ENCODE measurements around the gene LRRC27. TPM values are rescaled to one million over a fixed set of nuclear protein-coding genes. Genes with fewer than 3 reads are reported as not detected.

The LRRC27 gene
- polyA plus RNA-seq (2011; rRNA removed) (8.4 and 10.5 TPM in 2 replicates), polyA minus RNA-seq (2011; rRNA and poly(A)+ RNA removed) (2.6 and 5.9 TPM in 2 replicates)

DNA sequence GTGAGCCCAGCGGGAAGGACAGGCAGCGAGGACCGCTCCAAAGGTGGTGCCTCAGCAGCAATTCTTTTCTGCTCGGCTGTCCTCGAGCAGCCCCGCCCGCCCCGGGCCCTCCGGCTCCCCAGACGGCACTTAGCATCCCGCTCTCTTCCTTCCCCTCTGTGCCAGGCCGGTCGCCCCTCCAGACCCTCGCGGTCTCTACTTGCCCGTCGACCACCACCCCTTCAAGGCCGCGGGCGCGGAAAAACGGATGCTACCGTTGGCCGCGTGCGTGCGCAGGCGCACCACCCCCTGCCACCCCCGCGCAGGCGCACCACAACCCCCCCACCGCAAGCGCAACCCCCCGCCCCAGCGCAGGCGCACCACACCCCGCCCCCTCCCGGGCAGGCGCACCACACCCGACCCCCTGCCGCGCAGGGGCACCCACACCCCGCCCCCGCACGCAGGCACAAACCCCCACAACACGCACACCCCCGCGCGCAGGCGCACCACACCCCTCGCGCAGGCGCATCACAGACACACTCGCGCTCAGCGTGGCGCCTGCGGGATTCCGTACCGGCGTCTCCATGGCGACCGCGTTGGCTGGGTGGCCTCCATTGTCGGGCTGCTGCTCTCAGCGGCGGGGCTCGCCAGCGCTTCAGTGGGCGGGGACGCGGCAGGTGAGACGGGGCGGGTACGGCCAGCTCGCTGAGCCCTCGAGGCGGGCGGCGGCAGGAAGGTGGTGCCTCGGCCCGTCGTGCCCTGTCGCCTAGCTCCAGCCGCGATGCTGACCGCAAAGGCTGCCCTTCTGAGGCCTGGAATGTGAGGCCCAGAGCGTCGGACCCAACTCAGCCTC, at the start of gene LRRC27:
Gene LRRC27 (plus strand): TSS at position 593 of the 832 bp plus-strand sequence. CDS start 1,332 bp downstream, outside the sequence.
- Histone ChIP-seq H3K36me3 (ENCODE audit: control insufficient read depth, insufficient read depth, low read length) (peaks cover 3% of the 10 kb centered on the region; the same call in 1 of the 2 replicates), H3K27me3 (ENCODE audit: control insufficient read depth, insufficient read depth, low read length) (no peaks in the 10 kb centered on the region), H3K4me3 (ENCODE audit: low read depth, low read length) (peak within 1 kb of the TSS; percentile 97)
- POLR2A ChIA-PET: no interaction called here
- peak; percentile 79 for DNase-seq (ENCODE audit: low read depth)
- CTCF ChIA-PET: no interaction called here
- TF ChIP-seq, protein P1, sequence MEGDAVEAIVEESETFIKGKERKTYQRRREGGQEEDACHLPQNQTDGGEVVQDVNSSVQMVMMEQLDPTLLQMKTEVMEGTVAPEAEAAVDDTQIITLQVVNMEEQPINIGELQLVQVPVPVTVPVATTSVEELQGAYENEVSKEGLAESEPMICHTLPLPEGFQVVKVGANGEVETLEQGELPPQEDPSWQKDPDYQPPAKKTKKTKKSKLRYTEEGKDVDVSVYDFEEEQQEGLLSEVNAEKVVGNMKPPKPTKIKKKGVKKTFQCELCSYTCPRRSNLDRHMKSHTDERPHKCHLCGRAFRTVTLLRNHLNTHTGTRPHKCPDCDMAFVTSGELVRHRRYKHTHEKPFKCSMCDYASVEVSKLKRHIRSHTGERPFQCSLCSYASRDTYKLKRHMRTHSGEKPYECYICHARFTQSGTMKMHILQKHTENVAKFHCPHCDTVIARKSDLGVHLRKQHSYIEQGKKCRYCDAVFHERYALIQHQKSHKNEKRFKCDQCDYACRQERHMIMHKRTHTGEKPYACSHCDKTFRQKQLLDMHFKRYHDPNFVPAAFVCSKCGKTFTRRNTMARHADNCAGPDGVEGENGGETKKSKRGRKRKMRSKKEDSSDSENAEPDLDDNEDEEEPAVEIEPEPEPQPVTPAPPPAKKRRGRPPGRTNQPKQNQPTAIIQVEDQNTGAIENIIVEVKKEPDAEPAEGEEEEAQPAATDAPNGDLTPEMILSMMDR (IDR thresholded peaks at IDR 0.05; ENCODE audit: insufficient read depth, low read depth, low read length): no peak

DNA sequence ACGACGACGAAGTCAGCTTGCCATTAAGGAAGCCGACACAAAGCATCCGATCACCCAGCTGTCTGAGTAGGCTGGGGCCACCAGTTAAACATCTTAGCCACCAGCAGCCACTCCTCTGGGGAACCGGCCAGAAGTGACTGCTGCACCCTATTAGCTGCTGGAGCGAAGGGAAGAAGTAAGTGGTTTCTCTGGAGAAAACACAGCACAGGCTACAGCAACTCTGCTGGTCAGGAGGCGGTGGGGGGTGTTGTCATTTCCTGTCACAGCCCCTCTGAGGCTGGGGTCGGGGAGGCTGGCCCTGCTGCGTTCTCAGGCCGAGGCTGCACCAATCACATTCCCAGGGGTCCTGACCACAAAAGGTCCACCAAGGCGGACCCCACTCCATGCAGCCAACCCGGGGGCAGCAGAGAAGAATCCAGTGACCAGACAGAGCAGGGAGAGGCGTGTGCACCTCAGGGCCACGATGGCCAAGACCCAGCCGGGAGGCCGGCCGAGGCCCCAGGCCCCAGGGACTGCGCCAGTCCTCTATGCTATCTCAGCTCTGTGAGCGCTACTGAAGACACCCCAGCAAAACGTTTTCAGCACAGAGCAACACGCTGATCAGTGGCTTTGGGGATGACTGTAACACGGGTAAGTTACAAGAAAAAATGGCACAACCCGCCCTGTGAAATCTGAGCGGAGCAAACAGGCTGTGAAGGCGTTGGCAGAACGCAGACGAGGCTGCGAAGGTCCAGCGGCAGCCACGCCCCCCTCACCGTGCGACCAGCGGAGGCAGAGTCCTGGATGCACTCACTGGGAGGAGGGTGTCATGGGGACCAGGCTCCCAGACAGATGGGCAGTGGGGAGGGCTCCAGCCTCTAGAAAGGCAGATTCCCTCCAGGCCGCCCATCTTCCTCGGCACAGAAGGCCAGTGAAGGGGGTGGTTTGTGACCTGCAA, 49.1 kb upstream of the LRRC27 start:
- ChIA-PET CTCF (no interaction called here), POLR2A (no interaction called here)
- Histone ChIP-seq H3K27me3 (ENCODE audit: control insufficient read depth, insufficient read depth, low read length) (peaks cover 3% of the 10 kb centered on the region; the same call in 1 of the 2 replicates), H3K36me3 (ENCODE audit: control insufficient read depth, insufficient read depth, low read length) (no peaks in the 10 kb centered on the region), H3K4me3 (ENCODE audit: low read depth, low read length) (no peak overlapping the region)
- no peak for DNase-seq (ENCODE audit: low read depth)
- TF ChIP-seq, protein P1 (IDR thresholded peaks at IDR 0.05; ENCODE audit: insufficient read depth, low read depth, low read length): no peak

DNA sequence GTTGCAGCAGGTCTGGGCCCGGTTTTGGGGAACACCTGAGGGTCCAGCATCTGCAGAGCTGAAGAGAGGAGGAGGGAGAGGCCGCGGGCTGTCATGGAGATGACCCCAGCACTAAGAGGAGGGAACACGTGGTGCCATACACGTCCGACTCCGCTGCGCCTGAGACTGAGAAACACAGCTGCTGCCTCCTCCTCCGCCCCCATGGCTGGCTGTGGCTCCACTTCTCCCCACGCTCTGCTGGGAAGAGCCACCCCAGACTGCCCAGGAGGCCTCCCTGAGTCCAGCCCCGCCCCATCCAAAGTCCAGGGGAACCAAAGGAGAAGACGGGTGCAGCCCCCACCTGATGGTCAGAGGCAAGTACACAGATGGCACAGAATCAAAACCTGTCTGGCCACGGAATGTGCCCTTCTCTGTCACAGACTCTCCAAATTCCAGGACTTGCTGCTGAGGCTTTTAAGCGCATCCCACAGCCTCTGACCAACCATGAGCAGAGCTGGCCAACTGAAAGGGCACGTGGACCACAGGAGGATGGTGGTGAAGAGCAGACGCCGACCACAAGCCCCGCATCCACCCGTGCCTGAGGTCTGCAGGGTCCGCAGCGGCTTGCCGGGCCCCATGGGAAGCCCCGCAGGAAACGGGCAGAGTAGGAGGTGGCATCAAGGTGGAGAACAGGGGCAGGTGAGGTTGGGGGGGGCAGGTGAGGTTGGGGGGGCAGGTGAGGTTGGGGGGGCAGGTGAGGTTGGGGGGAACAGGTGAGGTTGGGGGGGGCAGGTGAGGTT, 48.2 kb upstream of the LRRC27 start:
- ChIA-PET POLR2A (no interaction called here), CTCF (no interaction called here)
- Histone ChIP-seq H3K4me3 (ENCODE audit: low read depth, low read length) (no peak overlapping the region), H3K27me3 (ENCODE audit: control insufficient read depth, insufficient read depth, low read length) (peaks cover 3% of the 10 kb centered on the region; the same call in 1 of the 2 replicates), H3K36me3 (ENCODE audit: control insufficient read depth, insufficient read depth, low read length) (no peaks in the 10 kb centered on the region)
- no peak for DNase-seq (ENCODE audit: low read depth)
- TF ChIP-seq, protein P1 (IDR thresholded peaks at IDR 0.05; ENCODE audit: insufficient read depth, low read depth, low read length): no peak

DNA sequence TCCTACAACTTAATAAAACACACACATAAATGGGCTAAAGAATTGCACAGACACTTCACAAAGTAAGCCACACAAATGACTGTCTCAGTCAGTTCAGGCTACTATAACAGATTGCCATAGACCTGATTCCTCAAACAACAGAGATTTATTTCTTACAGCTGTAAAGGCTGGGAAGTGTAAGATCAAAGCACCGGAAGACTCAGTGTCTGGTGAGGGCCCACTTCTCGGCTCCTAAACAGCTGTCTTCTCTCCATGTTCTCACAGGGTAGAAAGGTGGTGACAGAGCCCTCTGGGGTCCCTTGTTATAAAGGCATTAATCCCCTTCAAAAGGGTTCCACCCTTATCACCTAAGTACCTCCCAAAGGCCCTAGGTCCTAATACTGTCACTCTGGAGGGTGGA, 42.6 kb upstream of the LRRC27 start:
- DNase-seq (ENCODE audit: low read depth): no peak
- Histone ChIP-seq H3K27me3 (ENCODE audit: control insufficient read depth, insufficient read depth, low read length) (peaks cover 2% of the 10 kb centered on the region; the same call in 1 of the 2 replicates), H3K36me3 (ENCODE audit: control insufficient read depth, insufficient read depth, low read length) (no peaks in the 10 kb centered on the region), H3K4me3 (ENCODE audit: low read depth, low read length) (no peak overlapping the region)
- ChIA-PET CTCF (interaction anchor here (0.6 kb wide), 1 partner anchor 8 kb away, joined by 4 read pairs; no protein-coding TSS in a partner anchor), POLR2A (no interaction called here)
- TF ChIP-seq, protein P1 (IDR thresholded peaks at IDR 0.05; ENCODE audit: insufficient read depth, low read depth, low read length): no peak
